Right atrium auricular region (tissue), 2 donors: ENCODE results near the gene LHX4. TPM values are rescaled to one million over a fixed set of nuclear protein-coding genes. Genes with fewer than 3 reads are reported as not detected.

Experiments
- DNase-seq: peaks from one replicate; pipeline ENCODE4 v3.0.0-alpha.2; 2019; ENCODE audit warnings: low spot score
- H3K27ac ChIP-seq, 2 donors: fragments of 200-600 bp; sonication (generic); 1 replicate in 1 of 2; 2 replicates in 1 of 2; pipeline ENCODE4 v1.5.1; 2016 to 2019
- H3K27me3 ChIP-seq, 2 donors: fragments of 200-600 bp; sonication (generic); one replicate each; pipeline versions ENCODE4 v1.5.1 to v1.6.0; 2017 to 2019
- H3K36me3 ChIP-seq: fragments of 200-600 bp; sonication (generic); one replicate; pipeline ENCODE4 v1.5.1; 2016
- H3K4me1 ChIP-seq, 2 donors: fragments of 200-600 bp; sonication (generic); one replicate each; pipeline versions ENCODE4 v1.5.1 to v1.6.0; 2017 to 2019
- H3K4me3 ChIP-seq, 2 donors: fragments of 200-600 bp; sonication (generic); 1 replicate in 1 of 2; 2 replicates in 1 of 2; pipeline ENCODE4 v1.5.1; 2017 to 2019; ENCODE audit warnings: mild to moderate bottlenecking in 1 of 2, moderate library complexity in 1 of 2
- H3K9me3 ChIP-seq, 2 donors: fragments of 200-600 bp; sonication (generic); one replicate each; pipeline ENCODE4 v1.5.1; 2019
- total RNA-seq, 2 donors: library from RNA; depleted of rRNA; stranded (reverse); fragments of >200 nt; gene quantifications; one replicate each; pipeline ENCODE4 v1.1.0, GENCODE V29; 2016
- TF ChIP-seq, protein P1 (sequence below), 2 donors: fragments of 200-600 bp; sonication (generic); IDR thresholded peaks; one replicate each; pipeline ENCODE4 v1.5.1; 2019; ENCODE audit warnings: antibody characterized with exemption in 2 of 2

The LHX4 gene
- total RNA-seq, 2 donors from 2014 or later: not detected

DNA sequence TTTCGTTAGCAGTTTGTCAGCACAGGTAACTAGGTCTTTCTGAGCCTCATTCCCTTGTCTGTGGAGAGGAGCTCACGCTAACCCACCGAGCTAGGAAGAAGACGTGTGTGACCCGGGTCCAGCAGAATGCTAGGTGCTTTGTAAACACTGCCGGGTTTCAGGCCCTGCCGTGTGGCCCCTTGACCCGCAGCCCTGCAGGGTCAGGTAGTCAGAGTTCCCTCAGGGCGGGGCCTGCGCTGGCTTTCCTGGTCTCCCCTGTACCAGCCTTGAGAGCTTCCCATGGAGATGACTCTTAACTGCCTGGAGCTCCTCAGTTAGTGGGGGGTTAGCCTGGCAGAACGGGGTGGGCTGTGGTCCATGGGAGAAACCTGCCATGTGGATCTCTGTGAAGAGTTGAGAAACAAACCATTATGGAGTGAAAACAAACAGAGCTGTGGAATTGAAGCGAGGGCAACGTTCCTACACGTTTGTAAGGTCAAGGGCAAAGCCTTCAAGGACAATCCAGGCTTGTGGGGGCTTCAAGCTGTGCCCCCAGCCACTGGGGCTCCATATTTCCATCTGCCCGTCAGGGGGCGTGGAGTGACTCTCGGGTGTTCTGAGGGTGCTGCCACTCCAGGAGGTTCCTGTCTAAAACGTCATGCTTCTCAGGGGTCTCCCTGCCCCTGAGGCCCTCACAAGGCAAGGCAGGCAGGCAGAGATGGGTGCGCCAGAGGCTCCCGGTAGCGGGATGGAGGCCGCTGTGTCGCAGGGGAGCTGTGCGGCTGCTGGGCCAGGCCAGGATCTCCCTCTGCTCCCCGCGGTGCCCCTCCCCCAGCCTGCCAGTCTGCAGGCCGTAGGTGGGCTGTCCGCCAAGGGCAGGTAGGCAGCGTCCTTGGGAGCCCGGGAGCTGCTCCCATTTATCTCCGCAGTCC lies 23.8 kb downstream of the LHX4 start:
- DNase-seq: no peak
- Histone ChIP-seq H3K4me3 (no peak overlapping the region), H3K4me1 (no peaks in the 10 kb centered on the region), H3K27ac (no peak overlapping the region), H3K36me3 (no peaks in the 10 kb centered on the region), H3K9me3 (no peaks in the 10 kb centered on the region), H3K27me3 (no peaks in the 10 kb centered on the region)
- TF ChIP-seq, protein P1, sequence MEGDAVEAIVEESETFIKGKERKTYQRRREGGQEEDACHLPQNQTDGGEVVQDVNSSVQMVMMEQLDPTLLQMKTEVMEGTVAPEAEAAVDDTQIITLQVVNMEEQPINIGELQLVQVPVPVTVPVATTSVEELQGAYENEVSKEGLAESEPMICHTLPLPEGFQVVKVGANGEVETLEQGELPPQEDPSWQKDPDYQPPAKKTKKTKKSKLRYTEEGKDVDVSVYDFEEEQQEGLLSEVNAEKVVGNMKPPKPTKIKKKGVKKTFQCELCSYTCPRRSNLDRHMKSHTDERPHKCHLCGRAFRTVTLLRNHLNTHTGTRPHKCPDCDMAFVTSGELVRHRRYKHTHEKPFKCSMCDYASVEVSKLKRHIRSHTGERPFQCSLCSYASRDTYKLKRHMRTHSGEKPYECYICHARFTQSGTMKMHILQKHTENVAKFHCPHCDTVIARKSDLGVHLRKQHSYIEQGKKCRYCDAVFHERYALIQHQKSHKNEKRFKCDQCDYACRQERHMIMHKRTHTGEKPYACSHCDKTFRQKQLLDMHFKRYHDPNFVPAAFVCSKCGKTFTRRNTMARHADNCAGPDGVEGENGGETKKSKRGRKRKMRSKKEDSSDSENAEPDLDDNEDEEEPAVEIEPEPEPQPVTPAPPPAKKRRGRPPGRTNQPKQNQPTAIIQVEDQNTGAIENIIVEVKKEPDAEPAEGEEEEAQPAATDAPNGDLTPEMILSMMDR (IDR thresholded peaks at IDR 0.05): no peak

DNA sequence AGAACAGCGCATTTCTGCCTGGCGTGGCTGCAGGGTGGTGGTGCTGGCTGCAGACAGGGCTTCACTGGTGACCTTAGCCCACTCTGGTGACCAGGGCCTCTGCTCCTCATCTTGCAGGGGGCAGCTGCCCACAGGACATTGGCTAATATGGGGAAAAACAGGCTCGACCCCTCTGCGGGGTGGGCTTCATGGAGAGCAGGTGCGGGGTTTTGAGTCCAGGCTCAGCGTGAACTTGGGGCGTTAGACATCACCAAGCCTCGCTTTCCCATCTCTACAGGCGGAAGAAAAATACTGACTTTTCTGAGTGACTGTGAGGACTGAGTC lies 24.4 kb downstream of the LHX4 start:
- no peaks in the 10 kb centered on the region for H3K36me3 ChIP-seq

DNA sequence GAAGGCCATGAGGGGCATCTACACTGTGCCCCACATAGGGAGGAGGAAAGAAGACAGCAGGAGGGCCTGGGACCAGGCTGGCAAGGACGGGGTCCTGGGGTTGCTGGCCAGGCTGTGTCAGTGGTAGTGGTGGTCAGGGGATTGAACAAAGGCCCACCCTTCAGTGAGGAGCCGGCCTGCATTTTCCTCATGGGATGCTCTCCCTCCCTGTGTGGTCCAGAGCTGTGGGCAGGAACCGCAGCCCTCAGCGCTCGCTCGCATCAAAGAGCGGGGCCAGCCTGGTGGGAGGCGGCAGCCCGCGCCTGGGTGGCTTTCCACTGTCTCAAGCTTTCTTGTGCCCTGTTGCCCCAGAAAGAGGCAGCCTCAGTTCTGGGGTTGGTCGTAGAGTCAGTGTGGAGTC lies 24.8 kb downstream of the LHX4 start:
- Histone ChIP-seq H3K9me3 (no peaks in the 10 kb centered on the region), H3K4me3 (no peak overlapping the region), H3K36me3 (no peaks in the 10 kb centered on the region), H3K27me3 (no peaks in the 10 kb centered on the region), H3K27ac (no peak overlapping the region), H3K4me1 (no peaks in the 10 kb centered on the region)
- TF ChIP-seq, protein P1 (IDR thresholded peaks at IDR 0.05): no peak
- no peak for DNase-seq

More for the DNA sequence above, 24.4 kb downstream of the LHX4 start:
- Histone ChIP-seq H3K27me3 (no peaks in the 10 kb centered on the region), H3K4me1 (no peaks in the 10 kb centered on the region), H3K4me3 (no peak overlapping the region), H3K9me3 (no peaks in the 10 kb centered on the region), H3K27ac (no peak overlapping the region)
- TF ChIP-seq, protein P1 (IDR thresholded peaks at IDR 0.05): no peak
- DNase-seq: no peak

DNA sequence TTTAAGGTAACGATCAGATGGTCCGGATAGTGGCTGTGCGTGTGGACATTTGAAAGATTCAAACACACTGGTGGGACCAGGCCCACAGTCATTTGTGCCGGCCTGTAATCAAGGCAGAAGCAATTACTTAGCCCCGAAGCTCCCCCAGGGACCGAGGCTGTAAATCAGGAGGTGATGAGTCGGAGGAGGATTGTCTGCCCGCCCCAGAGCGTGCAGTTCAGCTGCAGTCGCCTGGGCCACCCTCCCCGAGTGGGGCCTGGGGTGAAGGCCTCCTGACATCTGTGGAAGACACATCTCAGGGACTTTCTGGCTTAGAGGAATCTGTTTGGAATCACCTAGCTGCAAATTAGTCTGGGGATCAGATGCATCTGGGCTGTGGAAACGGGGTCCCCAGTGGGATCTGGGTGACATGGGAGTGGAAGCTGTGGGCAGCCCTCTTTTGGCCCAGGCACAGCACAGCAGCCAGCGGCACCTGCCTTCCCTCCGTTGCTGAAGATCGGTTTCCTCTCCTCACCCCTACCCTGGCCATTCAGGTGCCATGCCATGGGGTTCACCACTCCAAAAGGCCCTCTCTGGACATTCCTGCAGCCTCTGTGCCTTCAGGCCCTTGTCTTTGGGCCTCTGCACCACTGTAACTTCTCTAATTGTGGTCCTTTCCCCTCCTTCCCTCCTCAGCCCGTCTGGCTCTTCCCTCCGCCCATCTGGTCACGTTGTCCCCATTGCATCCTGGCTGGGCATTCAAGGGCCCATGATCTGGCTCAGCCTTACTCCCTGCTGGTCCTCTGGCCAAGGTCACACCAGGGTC lies 25.7 kb downstream of the LHX4 start:
- H3K9me3 ChIP-seq: no peaks in the 10 kb centered on the region
- no peaks in the 10 kb centered on the region for H3K36me3 ChIP-seq
- no peak for DNase-seq
- no peaks in the 10 kb centered on the region for H3K27me3 ChIP-seq
- no peak overlapping the region for H3K27ac ChIP-seq
- no peak overlapping the region for H3K4me3 ChIP-seq
- no peaks in the 10 kb centered on the region for H3K4me1 ChIP-seq
- TF ChIP-seq, protein P1 (IDR thresholded peaks at IDR 0.05): no peak

DNA sequence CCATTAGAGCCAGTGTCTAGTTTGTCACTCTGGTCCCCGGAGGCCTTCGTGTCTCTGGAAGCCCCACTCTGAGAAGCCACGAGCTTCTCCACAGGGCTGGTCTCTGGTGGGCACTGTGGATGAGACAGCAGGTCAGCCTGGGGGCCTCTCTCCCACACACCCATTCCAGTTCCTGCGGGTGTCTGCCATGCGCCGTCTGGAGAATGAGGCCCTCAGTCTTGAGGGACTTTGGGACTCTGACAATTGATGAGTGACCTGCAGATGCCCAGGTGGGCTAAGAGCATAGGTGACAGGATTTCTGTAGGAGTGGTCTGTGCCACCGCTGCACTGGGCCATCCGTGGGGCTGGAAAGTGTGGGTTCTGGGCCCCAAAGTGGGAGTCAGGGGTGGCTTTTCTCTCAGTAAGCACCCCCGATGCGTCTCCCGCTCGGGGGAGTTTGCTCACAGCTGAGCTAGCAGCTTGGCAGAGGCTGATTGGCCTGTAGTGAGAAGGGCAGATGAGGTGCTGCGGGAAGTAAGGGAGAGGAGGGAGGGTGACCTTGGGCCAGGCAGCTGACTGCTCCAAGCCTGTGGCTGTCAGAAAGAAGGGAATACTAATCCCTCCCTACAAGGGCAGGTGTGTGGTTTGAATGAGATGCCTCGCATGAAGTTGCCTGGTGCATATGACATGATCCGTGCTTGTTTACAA lies 26.4 kb downstream of the LHX4 start:
- Histone ChIP-seq H3K27ac (no peak overlapping the region), H3K36me3 (no peaks in the 10 kb centered on the region), H3K27me3 (no peaks in the 10 kb centered on the region), H3K4me3 (no peak overlapping the region), H3K9me3 (no peaks in the 10 kb centered on the region), H3K4me1 (no peaks in the 10 kb centered on the region)
- TF ChIP-seq, protein P1 (IDR thresholded peaks at IDR 0.05): no peak
- DNase-seq: no peak
